ENCODE results near the gene THRB. TPM values are rescaled to one million over a fixed set of nuclear protein-coding genes. Genes with fewer than 3 reads are reported as not detected.

Gene THRB
- total RNA-seq, 2 donors from 2014 or later: 0.24 to 0.26 TPM

DNA sequence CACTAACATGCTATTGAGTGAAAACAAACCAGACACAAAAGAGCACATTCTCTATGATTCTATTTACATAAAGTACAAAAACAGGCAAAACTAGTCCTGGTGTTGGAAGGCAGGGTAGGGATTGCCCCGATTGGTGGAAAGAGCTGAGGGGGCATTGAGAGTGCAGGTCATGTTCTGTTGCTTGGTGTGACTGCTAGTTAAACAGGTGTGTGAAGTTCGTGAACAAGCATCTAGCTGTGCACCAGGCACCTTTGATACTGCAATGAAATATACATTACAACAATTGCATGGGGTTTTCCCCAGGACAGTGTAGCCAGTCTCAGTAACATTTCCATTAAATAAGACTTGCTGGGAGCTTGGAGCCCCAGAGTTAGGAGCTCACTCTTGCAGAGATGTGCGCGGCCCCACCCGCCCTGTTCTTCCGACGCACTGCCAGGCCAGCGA, 26.3 kb upstream of the THRB start:
- Mint-ChIP-seq H3K36me3 (ENCODE audit: low read depth) (no peaks in the 10 kb centered on the region), H3K27ac (no peak overlapping the region), H3K27me3 (ENCODE audit: insufficient read depth) (peaks cover 66% of the 10 kb centered on the region), H3K4me3 (peak overlapping the region; percentile 67), H3K4me1 (peaks cover 25% of the 10 kb centered on the region), H3K9me3 (no peaks in the 10 kb centered on the region)
- DNase-seq: no peak
- Histone ChIP-seq H3K9ac (ENCODE audit: extremely low read depth, low read length, poor library complexity, severe bottlenecking) (no peak overlapping the region), H3K36me3 (ENCODE audit: control insufficient read depth, insufficient read depth, low read length) (no peaks in the 10 kb centered on the region), H3K4me3 (ENCODE audit: low read length) (peak overlapping the region; percentile 78), H3K27me3 (ENCODE audit: control insufficient read depth, insufficient read depth, low read length, poor library complexity, severe bottlenecking) (peaks cover 62% of the 10 kb centered on the region), H3K27ac (ENCODE audit: low read depth, low read length) (no peak overlapping the region), H3K4me1 (ENCODE audit: control insufficient read depth, insufficient read depth, low read length) (peaks cover 7% of the 10 kb centered on the region), H3K9me3 (ENCODE audit: control insufficient read depth, low read length) (no peaks in the 10 kb centered on the region)
- TF ChIP-seq CTCF (conservative IDR thresholded peaks at IDR 0.05): no peak
- 13 to 33% methylated on average over 1 to 8 of the region's 8 CpGs for WGBS, 2 experiments (ENCODE audit: insufficient coverage in 1 of 2, insufficient read length in 1 of 2)

- peaks cover 7% of the 10 kb centered on the region for H3K4me1 ChIP-seq (ENCODE audit: control insufficient read depth, insufficient read depth, low read length)
- H3K4me1 Mint-ChIP-seq: peaks cover 17% of the 10 kb centered on the region
- H3K27me3 Mint-ChIP-seq (ENCODE audit: insufficient read depth): peaks cover 71% of the 10 kb centered on the region
- WGBS, 2 experiments (ENCODE audit: insufficient coverage in 1 of 2, insufficient read length in 1 of 2): 89 to 91% methylated on average over 1 to 2 of the region's 2 CpGs
- no peak overlapping the region for H3K9ac ChIP-seq (ENCODE audit: extremely low read depth, low read length, poor library complexity, severe bottlenecking)
- peaks cover 70% of the 10 kb centered on the region for H3K27me3 ChIP-seq (ENCODE audit: control insufficient read depth, insufficient read depth, low read length, poor library complexity, severe bottlenecking)
- no peaks in the 10 kb centered on the region for H3K9me3 Mint-ChIP-seq
- H3K36me3 Mint-ChIP-seq (ENCODE audit: low read depth): no peaks in the 10 kb centered on the region
- DNase-seq: no peak
- TF ChIP-seq CTCF (conservative IDR thresholded peaks at IDR 0.05): no peak
- H3K4me3 Mint-ChIP-seq: no peak overlapping the region
- no peaks in the 10 kb centered on the region for H3K36me3 ChIP-seq (ENCODE audit: control insufficient read depth, insufficient read depth, low read length)
- no peak overlapping the region for H3K27ac Mint-ChIP-seq
- H3K9me3 ChIP-seq (ENCODE audit: control insufficient read depth, low read length): no peaks in the 10 kb centered on the region
- H3K4me3 ChIP-seq (ENCODE audit: low read length): no peak overlapping the region
- H3K27ac ChIP-seq (ENCODE audit: low read depth, low read length): no peak overlapping the region
These were observed 25.4 kb upstream of the THRB start for GRCh38 chr3:24520101-24520495.

- peak; percentile 69 for DNase-seq
- Histone ChIP-seq H3K9me3 (ENCODE audit: control insufficient read depth, low read length) (no peaks in the 10 kb centered on the region), H3K27ac (ENCODE audit: low read depth, low read length) (no peak overlapping the region), H3K4me3 (ENCODE audit: low read length) (no peak overlapping the region), H3K27me3 (ENCODE audit: control insufficient read depth, insufficient read depth, low read length, poor library complexity, severe bottlenecking) (peaks cover 70% of the 10 kb centered on the region), H3K36me3 (ENCODE audit: control insufficient read depth, insufficient read depth, low read length) (no peaks in the 10 kb centered on the region), H3K4me1 (ENCODE audit: control insufficient read depth, insufficient read depth, low read length) (peaks cover 7% of the 10 kb centered on the region), H3K9ac (ENCODE audit: extremely low read depth, low read length, poor library complexity, severe bottlenecking) (no peak overlapping the region)
- Mint-ChIP-seq H3K9me3 (no peaks in the 10 kb centered on the region), H3K27me3 (ENCODE audit: insufficient read depth) (peaks cover 70% of the 10 kb centered on the region), H3K4me3 (no peak overlapping the region), H3K4me1 (peaks cover 17% of the 10 kb centered on the region), H3K27ac (no peak overlapping the region), H3K36me3 (ENCODE audit: low read depth) (no peaks in the 10 kb centered on the region)
- TF ChIP-seq CTCF (conservative IDR thresholded peaks at IDR 0.05): no peak
- WGBS, 2 experiments (ENCODE audit: insufficient coverage in 1 of 2, insufficient read length in 1 of 2): 60 to 70% methylated on average over 5 to 15 of the region's 15 CpGs
These were observed 24.9 kb upstream of the THRB start for GRCh38 chr3:24519368-24520100.
